GM21786 (cell line): ENCODE data around the gene SLC9A9.
"Not testable (repeated sequence)": the region's sequence is repeated elsewhere in the genome, so short reads cannot be mapped to it uniquely, and the experiment has no call there.

Source experiments
- ATAC-seq: cut with Tn5 transposase; IDR thresholded peaks from one replicate; pipeline ENCODE4 v1.9.1; 2021; ENCODE audit not compliant: unreplicated experiment

Gene SLC9A9

GRCh38 chr3:143847787-143848631, at the start of gene SLC9A9:
SLC9A9 (minus strand) TSS chr3:143848468; CDS start chr3:143848322, 146 bp downstream.
- ATAC-seq = peak; percentile 91

- ATAC-seq = no peak
Observed at GRCh38 chr3:143897576-143898295, 49.5 kb upstream of the SLC9A9 start.

- ATAC-seq = no peak
Observed at GRCh38 chr3:143896486-143896885, 48.2 kb upstream of the SLC9A9 start.

GRCh38 chr3:143895805-143896204, 47.5 kb upstream of the SLC9A9 start:
- no peak for ATAC-seq

GRCh38 chr3:143888846-143889245, 40.6 kb upstream of the SLC9A9 start:
- no peak for ATAC-seq

- no peak for ATAC-seq
Observed at GRCh38 chr3:143888166-143888565, 39.9 kb upstream of the SLC9A9 start.

- ATAC-seq = peak; percentile 97
Observed at GRCh38 chr3:143885780-143886427, 37.6 kb upstream of the SLC9A9 start.

GRCh38 chr3:143884861-143885260, 36.6 kb upstream of the SLC9A9 start:
- no peak for ATAC-seq

GRCh38 chr3:143883151-143883550, 34.9 kb upstream of the SLC9A9 start:
- ATAC-seq = no peak

- no peak for ATAC-seq
Observed at GRCh38 chr3:143881095-143881494, 32.8 kb upstream of the SLC9A9 start.

GRCh38 chr3:143875546-143875945, 27.3 kb upstream of the SLC9A9 start:
- ATAC-seq = no peak

GRCh38 chr3:143873553-143873952, 25.3 kb upstream of the SLC9A9 start:
- ATAC-seq = not testable (repeated sequence)

- no peak for ATAC-seq
Observed at GRCh38 chr3:143865302-143865701, 17.0 kb upstream of the SLC9A9 start.

- ATAC-seq = no peak
Observed at GRCh38 chr3:143859465-143860203, 11.4 kb upstream of the SLC9A9 start.

GRCh38 chr3:143856252-143856970, 8.1 kb upstream of the SLC9A9 start:
- ATAC-seq = no peak

- no peak for ATAC-seq
Observed at GRCh38 chr3:143855183-143855582, 6.9 kb upstream of the SLC9A9 start.

- ATAC-seq = no peak
Observed at GRCh38 chr3:143851331-143852017, 3.2 kb upstream of the SLC9A9 start.

GRCh38 chr3:143850877-143851276, 2.6 kb upstream of the SLC9A9 start:
- ATAC-seq = no peak

- ATAC-seq = peak; percentile 46
Observed at GRCh38 chr3:143849854-143850549, 1.7 kb upstream of the SLC9A9 start.
